ENCODE results near the gene CCR4.

DNA sequence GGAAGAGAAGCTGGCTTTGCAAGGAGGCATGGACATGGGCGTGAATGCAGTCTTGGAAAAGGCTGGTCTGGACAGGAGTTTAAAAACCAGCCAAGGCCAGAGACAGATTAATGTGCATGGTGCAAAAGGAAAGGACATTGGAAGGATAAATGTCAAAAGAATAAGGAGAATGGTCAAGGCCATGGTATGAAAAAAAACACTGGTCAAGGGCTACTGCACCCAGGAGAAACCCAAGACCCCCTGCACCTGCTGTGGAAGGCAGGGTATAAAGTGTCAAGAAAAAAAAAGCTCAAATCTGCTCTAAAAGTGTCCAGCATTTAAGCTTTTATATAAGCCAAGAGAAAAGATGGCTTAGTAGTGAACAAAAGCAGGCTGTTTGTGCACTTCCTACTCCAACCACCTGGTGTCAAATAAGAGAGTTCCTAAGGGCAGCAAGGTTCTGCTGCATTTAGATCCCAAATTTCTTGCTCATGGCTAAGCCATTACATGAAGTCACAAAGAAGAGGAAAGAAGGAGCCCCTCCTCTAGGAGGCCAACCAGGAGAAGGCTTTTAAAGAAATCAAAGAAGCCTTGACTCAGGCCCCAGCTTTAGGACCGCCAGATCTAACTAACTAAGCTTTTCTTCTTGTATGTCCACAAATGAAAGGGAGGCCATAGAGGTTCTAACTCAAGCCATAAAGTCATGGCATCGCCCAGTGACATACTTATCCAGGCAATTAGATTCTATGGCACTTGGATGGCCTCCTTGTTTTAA lies 16.9 kb downstream of the CCR4 start:
- TF ChIP-seq, protein P1, sequence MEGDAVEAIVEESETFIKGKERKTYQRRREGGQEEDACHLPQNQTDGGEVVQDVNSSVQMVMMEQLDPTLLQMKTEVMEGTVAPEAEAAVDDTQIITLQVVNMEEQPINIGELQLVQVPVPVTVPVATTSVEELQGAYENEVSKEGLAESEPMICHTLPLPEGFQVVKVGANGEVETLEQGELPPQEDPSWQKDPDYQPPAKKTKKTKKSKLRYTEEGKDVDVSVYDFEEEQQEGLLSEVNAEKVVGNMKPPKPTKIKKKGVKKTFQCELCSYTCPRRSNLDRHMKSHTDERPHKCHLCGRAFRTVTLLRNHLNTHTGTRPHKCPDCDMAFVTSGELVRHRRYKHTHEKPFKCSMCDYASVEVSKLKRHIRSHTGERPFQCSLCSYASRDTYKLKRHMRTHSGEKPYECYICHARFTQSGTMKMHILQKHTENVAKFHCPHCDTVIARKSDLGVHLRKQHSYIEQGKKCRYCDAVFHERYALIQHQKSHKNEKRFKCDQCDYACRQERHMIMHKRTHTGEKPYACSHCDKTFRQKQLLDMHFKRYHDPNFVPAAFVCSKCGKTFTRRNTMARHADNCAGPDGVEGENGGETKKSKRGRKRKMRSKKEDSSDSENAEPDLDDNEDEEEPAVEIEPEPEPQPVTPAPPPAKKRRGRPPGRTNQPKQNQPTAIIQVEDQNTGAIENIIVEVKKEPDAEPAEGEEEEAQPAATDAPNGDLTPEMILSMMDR (IDR thresholded peaks at IDR 0.05), result no peak
- TF ChIP-seq POLR2A (IDR thresholded peaks at IDR 0.05), result no peak

All from adrenal gland (tissue), 5 donors.